CD4-positive, CD25-positive, alpha-beta regulatory T cell (primary cell): Measurements from ENCODE around the gene USP33. TPM values are rescaled to one million over a fixed set of nuclear protein-coding genes. Genes with fewer than 3 reads are reported as not detected.
A peak's percentile ranks its signal among the peaks of the same experiment; 100 is the strongest.

ENCODE experiments used
- ATAC-seq, 2 donors: fragments of 150-1000 bp; cut with Tn5 transposase; one replicate each; pipeline ENCODE4 v1.10.0; 2021; ENCODE audit warnings: low read depth in 2 of 2, moderate number of reproducible peaks in 2 of 2, moderate library complexity in 1 of 2
- DNase-seq, 3 donors: peaks; one replicate each; pipeline versions ENCODE4 v3.0.0 to v3.0.0-alpha.2; 2012 to 2022; ENCODE audit warnings: mixed read lengths in 1 of 3
- H3K27ac ChIP-seq: one replicate; pipeline ENCODE4 v1.7.0; 2013; ENCODE audit warnings: mild to moderate bottlenecking, low read length; ENCODE audit not compliant: insufficient read depth, poor library complexity, severe bottlenecking
- H3K27me3 ChIP-seq: one replicate; pipeline ENCODE4 v1.7.0; 2013; ENCODE audit warnings: low read length; ENCODE audit not compliant: control insufficient read depth, insufficient read depth
- H3K36me3 ChIP-seq: one replicate; pipeline ENCODE4 v1.7.0; 2013; ENCODE audit warnings: mild to moderate bottlenecking, low read length, moderate library complexity; ENCODE audit not compliant: control insufficient read depth, insufficient read depth
- H3K4me1 ChIP-seq: 2 replicates; pipeline ENCODE4 v1.7.0; 2013; ENCODE audit warnings: mild to moderate bottlenecking, low read length; ENCODE audit not compliant: insufficient read depth, control insufficient read depth, poor library complexity, severe bottlenecking
- H3K4me3 ChIP-seq: one replicate; pipeline ENCODE4 v1.7.0; 2013; ENCODE audit warnings: low read depth, mild to moderate bottlenecking, low read length, moderate library complexity
- H3K9me3 ChIP-seq, 2 experiments: 1 replicate in 1 of 2; 2 replicates in 1 of 2; pipeline ENCODE4 v1.7.0; 2013; ENCODE audit warnings: low read length in 2 of 2, mild to moderate bottlenecking in 1 of 2, moderate library complexity in 1 of 2; ENCODE audit not compliant: control insufficient read depth in 2 of 2
- H3K27ac Mint-ChIP-seq, 3 donors: one replicate each; pipeline ENCODE4 v1.8.0; 2020 to 2022; ENCODE audit warnings: mild to moderate bottlenecking in 3 of 3, mixed read lengths in 3 of 3, moderate library complexity in 2 of 3
- H3K27me3 Mint-ChIP-seq: one replicate; pipeline ENCODE4 v1.8.0; 2022; ENCODE audit warnings: mild to moderate bottlenecking, mixed read lengths
- H3K36me3 Mint-ChIP-seq: one replicate; pipeline ENCODE4 v1.8.0; 2020; ENCODE audit warnings: mixed read lengths
- H3K4me1 Mint-ChIP-seq, 4 donors: one replicate each; pipeline ENCODE4 v1.8.0; 2020 to 2022; ENCODE audit warnings: mixed read lengths in 4 of 4, mild to moderate bottlenecking in 1 of 4
- H3K4me3 Mint-ChIP-seq, 4 donors: one replicate each; pipeline ENCODE4 v1.8.0; 2020 to 2022; ENCODE audit warnings: mild to moderate bottlenecking in 4 of 4, mixed read lengths in 4 of 4, moderate library complexity in 3 of 4
- H3K9me3 Mint-ChIP-seq, 7 donors: one replicate each; pipeline ENCODE4 v1.8.0; 2020 to 2022; ENCODE audit warnings: mixed read lengths in 7 of 7, mild to moderate bottlenecking in 3 of 7, moderate library complexity in 2 of 7
- polyA plus RNA-seq, 4 donors: library from polyadenylated mRNA; unstranded; fragments of 300-500 nt; fragmentation: Illumina TruSeq; gene quantifications; one replicate each; pipeline ENCODE4 v1.2.3, GENCODE V29; 2021
- total RNA-seq: library from RNA; stranded (reverse); gene quantifications from one replicate; pipeline ENCODE4 v1.2.3, GENCODE V29; 2022

The USP33 gene
- total and polyA plus RNA-seq, 5 donors from 2014 or later, result 34.0 to 58.7 (median 41.3) TPM

- ATAC-seq, result no peak
- Mint-ChIP-seq H3K27me3 (no peaks in the 10 kb centered on the region), H3K4me3 (no peak overlapping the region), H3K9me3 (no peaks in the 10 kb centered on the region), H3K36me3 (no peaks in the 10 kb centered on the region), H3K27ac (peak overlapping the region in 1 of 3 donors; percentile 29), H3K4me1 (peaks cover 42 to 80% (median 56%) of the 10 kb centered on the region in 4 donors)
- no peak for DNase-seq
- no peaks in the 10 kb centered on the region for H3K9me3 ChIP-seq
- H3K27ac ChIP-seq, result no peak overlapping the region
- peaks cover 16% of the 10 kb centered on the region for H3K4me1 ChIP-seq
- H3K27me3 ChIP-seq, result no peaks in the 10 kb centered on the region
- H3K4me3 ChIP-seq, result no peak overlapping the region
- no peaks in the 10 kb centered on the region for H3K36me3 ChIP-seq
These were observed 90.7 kb downstream of the USP33 start for GRCh38 chr1:77668924-77669449.

GRCh38 chr1:77664939-77665516 lies 94.6 kb downstream of the USP33 start:
- Mint-ChIP-seq H3K4me3 (no peak overlapping the region), H3K27ac (peak overlapping the region in 1 of 3 donors; percentile 2)

GRCh38 chr1:77661696-77662095 lies 98.0 kb downstream of the USP33 start:
- Histone ChIP-seq H3K4me1 (no peaks in the 10 kb centered on the region), H3K36me3 (no peaks in the 10 kb centered on the region), H3K27ac (no peak overlapping the region), H3K27me3 (no peaks in the 10 kb centered on the region), H3K4me3 (no peak overlapping the region), H3K9me3 (no peaks in the 10 kb centered on the region)
- H3K4me3 Mint-ChIP-seq, result no peak overlapping the region
- peaks cover 26 to 63% (median 39%) of the 10 kb centered on the region in 4 donors for H3K4me1 Mint-ChIP-seq
- ATAC-seq, result no peak
- H3K27ac Mint-ChIP-seq, result no peak overlapping the region
- H3K36me3 Mint-ChIP-seq, result peaks cover 4% of the 10 kb centered on the region
- no peaks in the 10 kb centered on the region for H3K9me3 Mint-ChIP-seq
- H3K27me3 Mint-ChIP-seq, result no peaks in the 10 kb centered on the region
- DNase-seq, result no peak

More at GRCh38 chr1:77664939-77665516, 94.6 kb downstream of the USP33 start:
- Histone ChIP-seq H3K4me1 (no peaks in the 10 kb centered on the region), H3K4me3 (no peak overlapping the region), H3K36me3 (no peaks in the 10 kb centered on the region), H3K27me3 (no peaks in the 10 kb centered on the region), H3K27ac (no peak overlapping the region), H3K9me3 (no peaks in the 10 kb centered on the region)
- H3K4me1 Mint-ChIP-seq, result peaks cover 32 to 74% (median 39%) of the 10 kb centered on the region in 4 donors
- H3K27me3 Mint-ChIP-seq, result no peaks in the 10 kb centered on the region
- H3K9me3 Mint-ChIP-seq, result no peaks in the 10 kb centered on the region
- DNase-seq (no peak), ATAC-seq (no peak)
- H3K36me3 Mint-ChIP-seq, result peaks cover 4% of the 10 kb centered on the region

- peak overlapping the region in 2 of 3 donors; percentile 0 to 19 for H3K27ac Mint-ChIP-seq
- Histone ChIP-seq H3K4me1 (no peaks in the 10 kb centered on the region), H3K27ac (no peak overlapping the region), H3K36me3 (no peaks in the 10 kb centered on the region), H3K4me3 (no peak overlapping the region), H3K9me3 (no peaks in the 10 kb centered on the region), H3K27me3 (no peaks in the 10 kb centered on the region)
- no peaks in the 10 kb centered on the region for H3K27me3 Mint-ChIP-seq
- no peak overlapping the region for H3K4me3 Mint-ChIP-seq
- peaks cover 34 to 65% (median 49%) of the 10 kb centered on the region in 4 donors for H3K4me1 Mint-ChIP-seq
- H3K36me3 Mint-ChIP-seq, result peaks cover 7% of the 10 kb centered on the region
- no peak for DNase-seq
- no peak for ATAC-seq
- no peaks in the 10 kb centered on the region for H3K9me3 Mint-ChIP-seq
These were observed 99.6 kb downstream of the USP33 start for GRCh38 chr1:77659879-77660593.

- peaks cover 6% of the 10 kb centered on the region for H3K36me3 Mint-ChIP-seq
- no peak overlapping the region for H3K27ac Mint-ChIP-seq
- Histone ChIP-seq H3K9me3 (no peaks in the 10 kb centered on the region), H3K4me1 (no peaks in the 10 kb centered on the region), H3K27ac (no peak overlapping the region), H3K27me3 (no peaks in the 10 kb centered on the region), H3K4me3 (no peak overlapping the region), H3K36me3 (no peaks in the 10 kb centered on the region)
- no peak overlapping the region for H3K4me3 Mint-ChIP-seq
- H3K9me3 Mint-ChIP-seq, result no peaks in the 10 kb centered on the region
- H3K4me1 Mint-ChIP-seq, result peaks cover 22 to 57% (median 39%) of the 10 kb centered on the region in 4 donors
- DNase-seq (no peak), ATAC-seq (no peak)
- no peaks in the 10 kb centered on the region for H3K27me3 Mint-ChIP-seq
These were observed 101.4 kb downstream of the USP33 start for GRCh38 chr1:77658271-77658670.

GRCh38 chr1:77655431-77655974 lies 104.1 kb downstream of the USP33 start:
- Histone ChIP-seq H3K27me3 (no peaks in the 10 kb centered on the region), H3K9me3 (peaks cover 0 to 5% of the 10 kb centered on the region in 2 experiments), H3K4me3 (peak overlapping the region; percentile 0), H3K27ac (no peak overlapping the region), H3K36me3 (peaks cover 8% of the 10 kb centered on the region), H3K4me1 (no peaks in the 10 kb centered on the region)
- H3K4me3 Mint-ChIP-seq, result no peak overlapping the region
- no peak for ATAC-seq
- DNase-seq, result no peak
- peaks cover 33 to 57% (median 44%) of the 10 kb centered on the region in 4 donors for H3K4me1 Mint-ChIP-seq
- H3K27me3 Mint-ChIP-seq, result no peaks in the 10 kb centered on the region
- peaks cover 29% of the 10 kb centered on the region for H3K36me3 Mint-ChIP-seq
- peaks cover 0 to 11% (median 4%) of the 10 kb centered on the region in 7 donors for H3K9me3 Mint-ChIP-seq
- H3K27ac Mint-ChIP-seq, result peak overlapping the region; percentile 44 to 81 (median 52)

- H3K27ac Mint-ChIP-seq, result peak overlapping the region in 1 of 3 donors; percentile 59
- H3K4me1 ChIP-seq, result no peaks in the 10 kb centered on the region
- H3K36me3 Mint-ChIP-seq, result peaks cover 43% of the 10 kb centered on the region
- H3K27ac ChIP-seq, result no peak overlapping the region
- H3K27me3 ChIP-seq, result no peaks in the 10 kb centered on the region
- H3K4me1 Mint-ChIP-seq, result peaks cover 35 to 46% (median 41%) of the 10 kb centered on the region in 4 donors
- H3K36me3 ChIP-seq, result peaks cover 8% of the 10 kb centered on the region
- ATAC-seq (no peak), DNase-seq (no peak)
- peaks cover 7 to 22% of the 10 kb centered on the region in 2 experiments for H3K9me3 ChIP-seq
- H3K9me3 Mint-ChIP-seq, result peaks cover 0 to 31% (median 11%) of the 10 kb centered on the region in 7 donors
- H3K4me3 ChIP-seq, result no peak overlapping the region
- peak overlapping the region in 1 of 4 donors; percentile 41 for H3K4me3 Mint-ChIP-seq
- no peaks in the 10 kb centered on the region for H3K27me3 Mint-ChIP-seq
These were observed 106.6 kb downstream of the USP33 start for GRCh38 chr1:77652970-77653516.
